H1 (cell line): ENCODE results near the gene FAM241A. TPM values are rescaled to one million over a fixed set of nuclear protein-coding genes. Genes with fewer than 3 reads are reported as not detected.

Experiments used
- CTCF ChIA-PET: fragments of 300-600 bp; sonication (Branson Sonifier 250); formaldehyde crosslinking; loops from one replicate; lab custom pipeline; 2021; ENCODE audit not compliant: partially characterized antibody; lab: Charles Lee
- POLR2A ChIA-PET: fragments of 300-600 bp; sonication (Branson Sonifier 250); formaldehyde crosslinking; loops from one replicate; lab custom pipeline; 2021; ENCODE audit warnings: inconsistent platforms; ENCODE audit not compliant: partially characterized antibody; lab: Charles Lee
- DNase-seq, 2 experiments: peaks; one replicate each; pipeline versions ENCODE4 v3.0.0 to v3.0.0-alpha.2; 2010 to 2022; ENCODE audit warnings: low spot score in 2 of 2, low read depth in 1 of 2, mixed read lengths in 1 of 2
- FAIRE-seq: peaks from 2 replicates; lab custom pipeline; 2011; peaks lifted over from hg19 to GRCh38; lab: Jason Lieb, UNC
- H2AFZ ChIP-seq: 2 replicates; pipeline ENCODE4 v1.8.1; 2012; ENCODE audit warnings: low read length, inconsistent platforms
- H2AK5ac ChIP-seq: 2 replicates; pipeline ENCODE4 v1.6.1; 2013; ENCODE audit warnings: low read depth, low read length
- H2BK120ac ChIP-seq: replicated peaks from 2 replicates; pipeline ENCODE3; 2013; ENCODE audit warnings: low read depth, low read length, inconsistent platforms
- H2BK12ac ChIP-seq: 2 replicates; pipeline ENCODE4 v1.6.1; 2013; ENCODE audit warnings: low read depth, low read length
- H2BK15ac ChIP-seq: 2 replicates; pipeline ENCODE4 v1.6.1; 2013; ENCODE audit warnings: low read length
- H2BK20ac ChIP-seq: 2 replicates; pipeline ENCODE4 v1.6.1; 2013; ENCODE audit warnings: low read length
- H2BK5ac ChIP-seq: 2 replicates; pipeline ENCODE4 v1.6.1; 2013; ENCODE audit warnings: low read depth, low read length
- H3K14ac ChIP-seq: 2 replicates; pipeline ENCODE4 v1.6.1; 2013; ENCODE audit warnings: inconsistent platforms; ENCODE audit not compliant: insufficient read length
- H3K18ac ChIP-seq: 2 replicates; pipeline ENCODE4 v1.6.1; 2013; ENCODE audit warnings: low read length; ENCODE audit errors: extremely low read depth
- H3K23ac ChIP-seq: 2 replicates; pipeline ENCODE4 v1.6.1; 2013; ENCODE audit warnings: inconsistent platforms; ENCODE audit not compliant: insufficient read length
- H3K23me2 ChIP-seq: 2 replicates; pipeline ENCODE4 v1.6.1; 2013; ENCODE audit warnings: low read depth, low read length
- H3K27ac ChIP-seq: 2 replicates; pipeline ENCODE4 v1.6.1; 2011; ENCODE audit warnings: low read depth, low read length, inconsistent platforms
- H3K27me3 ChIP-seq, 4 experiments: replicated peaks in 1 of 4; 1 replicate in 1 of 4; 2 replicates in 3 of 4; pipeline versions ENCODE4 v1.6.1 to v1.8.1; 2011 to 2013; ENCODE audit warnings: low read length in 3 of 4, mild to moderate bottlenecking in 3 of 4, inconsistent platforms in 2 of 4, mixed read lengths in 2 of 4, moderate library complexity in 1 of 4; ENCODE audit not compliant: control insufficient read depth in 3 of 4, insufficient read depth in 3 of 4; ENCODE audit errors: extremely low read depth in 1 of 4
- H3K36me3 ChIP-seq, 4 experiments: 2 replicates each; pipeline versions ENCODE4 v1.6.1 to v1.8.1; 2011 to 2013; ENCODE audit warnings: mild to moderate bottlenecking in 4 of 4, low read length in 3 of 4, moderate library complexity in 2 of 4, control low read depth in 1 of 4, inconsistent platforms in 1 of 4; ENCODE audit not compliant: insufficient read depth in 4 of 4, control insufficient read depth in 2 of 4
- H3K4ac ChIP-seq: replicated peaks from 2 replicates; pipeline ENCODE3; 2013; ENCODE audit warnings: low read length, low read depth, mixed read lengths, inconsistent platforms; ENCODE audit not compliant: insufficient read length
- H3K4me1 ChIP-seq, 4 experiments: replicated peaks in 1 of 4; 1 replicate in 1 of 4; 2 replicates in 3 of 4; pipeline versions ENCODE4 v1.6.1 to v1.8.1; 2011 to 2013; ENCODE audit warnings: low read length in 3 of 4, inconsistent platforms in 2 of 4, mixed read lengths in 1 of 4; ENCODE audit not compliant: insufficient read depth in 4 of 4, control insufficient read depth in 3 of 4
- H3K4me2 ChIP-seq, 2 experiments: 2 replicates each; pipeline versions ENCODE4 v1.6.1 to v1.8.1; 2011 to 2013; ENCODE audit warnings: low read depth in 2 of 2, low read length in 2 of 2, control low read depth in 1 of 2, inconsistent platforms in 1 of 2, mild to moderate bottlenecking in 1 of 2; ENCODE audit not compliant: insufficient read depth in 1 of 2
- H3K4me3 ChIP-seq, 4 experiments: fragments of 200-600, 300-600 bp in 1 of 4; sonication (generic), shearing (Covaris generic), sonication (Bioruptor Twin) in 1 of 4; 2 replicates each; pipeline versions ENCODE4 v1.5.1 to v1.8.1; 2011 to 2016; ENCODE audit warnings: low read length in 4 of 4, low read depth in 3 of 4, control low read depth in 2 of 4, inconsistent platforms in 2 of 4, mild to moderate bottlenecking in 2 of 4, mixed read lengths in 1 of 4, moderate library complexity in 1 of 4; ENCODE audit not compliant: insufficient read depth in 2 of 4; ENCODE audit errors: extremely low read depth in 1 of 4
- H3K56ac ChIP-seq: replicated peaks from 2 replicates; pipeline ENCODE3; 2013; ENCODE audit warnings: low read depth, mild to moderate bottlenecking, mixed read lengths, low read length, inconsistent platforms; ENCODE audit not compliant: insufficient read length
- H3K79me1 ChIP-seq: 2 replicates; pipeline ENCODE4 v1.6.1; 2013; ENCODE audit warnings: low read depth, low read length, control low read depth
- H3K79me2 ChIP-seq, 2 experiments: 2 replicates each; pipeline versions ENCODE4 v1.6.1 to v1.8.1; 2012 to 2013; ENCODE audit warnings: low read length in 2 of 2, mild to moderate bottlenecking in 2 of 2, inconsistent platforms in 1 of 2; ENCODE audit not compliant: insufficient read depth in 2 of 2, control insufficient read depth in 1 of 2
- H3K9ac ChIP-seq, 4 experiments: replicated peaks in 1 of 4; 1 replicate in 1 of 4; 2 replicates in 3 of 4; pipeline versions ENCODE4 v1.6.1 to v1.8.1; 2011 to 2013; ENCODE audit warnings: low read depth in 3 of 4, low read length in 3 of 4, control low read depth in 2 of 4, mild to moderate bottlenecking in 2 of 4, moderate library complexity in 2 of 4, inconsistent platforms in 1 of 4; ENCODE audit errors: extremely low read depth in 1 of 4
- H3K9me3 ChIP-seq, 2 experiments: 2 replicates each; pipeline versions ENCODE4 v1.6.1 to v1.8.1; 2012 to 2013; ENCODE audit warnings: mild to moderate bottlenecking in 2 of 2, moderate library complexity in 2 of 2, control low read depth in 1 of 2, inconsistent platforms in 1 of 2, low read depth in 1 of 2, low read length in 1 of 2, mixed read lengths in 1 of 2; ENCODE audit not compliant: insufficient read depth in 2 of 2
- H4K20me1 ChIP-seq, 2 experiments: replicated peaks in 1 of 2; 2 replicates each; pipeline versions ENCODE3 to v1.8.1; 2011 to 2013; ENCODE audit warnings: inconsistent platforms in 2 of 2, low read length in 2 of 2, mild to moderate bottlenecking in 1 of 2; ENCODE audit not compliant: insufficient read depth in 2 of 2, control insufficient read depth in 1 of 2
- H4K5ac ChIP-seq: 2 replicates; pipeline ENCODE4 v1.6.1; 2013; ENCODE audit warnings: low read length, low read depth, mixed read lengths, inconsistent platforms; ENCODE audit not compliant: insufficient read length
- H4K8ac ChIP-seq: 2 replicates; pipeline ENCODE4 v1.8.0; 2013; ENCODE audit warnings: mild to moderate bottlenecking, moderate library complexity, low read length, inconsistent platforms; ENCODE audit not compliant: insufficient read depth; ENCODE audit errors: extremely low read depth
- H4K91ac ChIP-seq: replicated peaks from 2 replicates; pipeline ENCODE3; 2013; ENCODE audit warnings: low read length, mixed read lengths, inconsistent platforms; ENCODE audit not compliant: insufficient read length
- BACH1 ChIP-seq: IDR thresholded peaks from 2 replicates; pipeline ENCODE4 v1.6.1; 2012; ENCODE audit warnings: low read length, improper control_type of control experiment
- BRCA1 ChIP-seq: IDR thresholded peaks from 2 replicates; pipeline ENCODE4 v1.6.1; 2012; ENCODE audit warnings: low read depth, low read length, improper control_type of control experiment
- CREB1 ChIP-seq: IDR thresholded peaks from 2 replicates; pipeline ENCODE4 v1.6.1; 2012; ENCODE audit warnings: inconsistent platforms
- GTF2F1 ChIP-seq: IDR thresholded peaks from 2 replicates; pipeline ENCODE4 v1.6.1; 2012; ENCODE audit warnings: low read depth, low read length, improper control_type of control experiment, borderline replicate concordance
- KDM5A ChIP-seq: fragments of 200-600 bp; IDR thresholded peaks from 2 replicates; pipeline ENCODE4 v1.7.1; 2012; ENCODE audit warnings: mild to moderate bottlenecking, low read length, inconsistent platforms, mixed read lengths
- POU5F1 ChIP-seq: IDR thresholded peaks from 2 replicates; pipeline ENCODE4 v1.6.1; 2011; ENCODE audit warnings: low read depth, mild to moderate bottlenecking, low read length, moderate library complexity
- RNF2 ChIP-seq: fragments of 200-900, 300-1000 bp; sonication (generic); IDR thresholded peaks from 2 replicates; pipeline ENCODE4 v1.7.1; 2016; ENCODE audit warnings: borderline replicate concordance, low read depth, mild to moderate bottlenecking, antibody characterized with exemption, low read length; ENCODE audit not compliant: poor library complexity, severe bottlenecking; ENCODE audit errors: missing control alignments
- SAP30 ChIP-seq: fragments of 300-600 bp; sonication (generic); IDR thresholded peaks from 2 replicates; pipeline ENCODE4 v1.7.1; 2012; ENCODE audit warnings: low read length, moderate library complexity, mild to moderate bottlenecking, inconsistent platforms; ENCODE audit not compliant: insufficient read depth, insufficient replicate concordance
- SP1 ChIP-seq: IDR thresholded peaks from 2 replicates; pipeline ENCODE4 v1.6.1; 2011; ENCODE audit warnings: low read depth, low read length
- TAF7 ChIP-seq: optimal IDR thresholded peaks from 2 replicates; pipeline ENCODE3; 2011; ENCODE audit warnings: low read depth, mild to moderate bottlenecking, inconsistent platforms, low read length, moderate library complexity, borderline replicate concordance
- TBP ChIP-seq: IDR thresholded peaks from 2 replicates; pipeline ENCODE4 v1.6.1; 2011; ENCODE audit warnings: low read depth, low read length, improper control_type of control experiment
- YY1 ChIP-seq: IDR thresholded peaks from 2 replicates; pipeline ENCODE4 v1.6.1; 2011; ENCODE audit warnings: low read depth, mild to moderate bottlenecking, low read length
- polyA plus RNA-seq, 7 experiments: library from polyadenylated mRNA; depleted of rRNA in 3 of 7; stranded (reverse) in 5 of 7; unstranded in 2 of 7; fragments of >200 nt in 5 of 7; fragments of 200-250 nt in 2 of 7; gene quantifications; 1 replicate in 5 of 7; 2 replicates in 1 of 7; 4 replicates in 1 of 7; pipeline versions ENCODE4 v1.2.1 to v1.2.3, GENCODE V29; 2011 to 2013; ENCODE audit warnings: missing spikeins in 2 of 7, mixed read lengths in 2 of 7
- total RNA-seq: library from RNA; stranded (reverse); fragmentation: NEBNext Ultra II Directional; extraction: Animal tissue kit (Norgen Biotek cat#: 25700); gene quantifications from 2 replicates; pipeline ENCODE4 v1.2.1, GENCODE V29; 2021
- TF ChIP-seq, protein P1 (sequence below): IDR thresholded peaks from 2 replicates; pipeline ENCODE4 v1.6.1; 2011; ENCODE audit warnings: low read length, improper control_type of control experiment
- TF ChIP-seq, protein P2 (sequence below): IDR thresholded peaks from 2 replicates; pipeline ENCODE4 v1.6.1; 2011; ENCODE audit warnings: low read depth, mild to moderate bottlenecking, low read length; ENCODE audit not compliant: insufficient read depth

Gene FAM241A
- total and polyA plus RNA-seq, 2 of the 8 experiments (the other 6 are each of a cell fraction or from before 2014, with no cell fraction given) = 0.20 to 0.73 TPM

DNA sequence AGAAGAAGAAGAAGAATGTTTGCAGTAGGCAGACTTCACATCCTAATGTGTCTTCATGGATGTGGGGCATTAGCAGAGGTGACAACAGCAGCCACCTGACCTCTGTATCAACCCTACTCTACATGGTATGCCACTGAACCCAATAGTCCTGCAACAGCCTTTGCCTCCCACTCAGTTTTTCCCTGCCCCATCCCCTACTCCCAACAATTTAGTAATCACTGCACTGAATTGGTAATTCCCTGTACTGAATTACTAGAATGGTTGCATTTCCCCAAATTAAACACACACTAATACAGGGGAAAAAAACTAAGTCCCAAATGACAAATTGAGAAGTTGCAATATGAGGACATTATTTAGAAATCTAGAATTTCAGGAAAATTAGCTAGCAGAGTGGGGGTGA lies 31.4 kb upstream of the FAM241A start:
- CTCF ChIA-PET = interaction anchor here (1.5 to 1.7 kb wide), 3 partner anchors 14 to 91 kb away, joined by 4 to 8 read pairs (median 7); no protein-coding TSS in a partner anchor
- Histone ChIP-seq H3K4me1 (no peaks in the 10 kb centered on the region), H2BK120ac (no peak overlapping the region), H3K36me3 (no peaks in the 10 kb centered on the region), H2AK5ac (no peak overlapping the region), H3K79me2 (no peaks in the 10 kb centered on the region), H2BK5ac (no peak overlapping the region), H3K14ac (no peak overlapping the region), H2AFZ (no peak overlapping the region), H3K27ac (no peak overlapping the region), H2BK12ac (no peak overlapping the region), H3K27me3 (no peaks in the 10 kb centered on the region), H3K79me1 (no peaks in the 10 kb centered on the region), H3K4ac (no peak overlapping the region), H4K5ac (no peak overlapping the region), H4K8ac (no peak overlapping the region), H3K23me2 (no peaks in the 10 kb centered on the region), H3K9me3 (no peaks in the 10 kb centered on the region), H3K18ac (no peak overlapping the region), H3K4me3 (no peak overlapping the region), H3K56ac (no peak overlapping the region), H3K9ac (no peak overlapping the region), H2BK15ac (no peak overlapping the region), H4K20me1 (no peaks in the 10 kb centered on the region), H3K4me2 (no peak overlapping the region), H4K91ac (no peak overlapping the region), H2BK20ac (no peak overlapping the region), H3K23ac (no peak overlapping the region)
- POLR2A ChIA-PET = no interaction called here
- FAIRE-seq (no peak), DNase-seq (no peak)
- TF ChIP-seq SAP30 (no peak), BRCA1 (no peak), GTF2F1 (no peak), POU5F1 (no peak), CREB1 (no peak), TAF7 (no peak), YY1 (no peak), KDM5A (no peak), SP1 (no peak), BACH1 (no peak), RNF2 (no peak), TBP (no peak)
- TF ChIP-seq, protein P1, sequence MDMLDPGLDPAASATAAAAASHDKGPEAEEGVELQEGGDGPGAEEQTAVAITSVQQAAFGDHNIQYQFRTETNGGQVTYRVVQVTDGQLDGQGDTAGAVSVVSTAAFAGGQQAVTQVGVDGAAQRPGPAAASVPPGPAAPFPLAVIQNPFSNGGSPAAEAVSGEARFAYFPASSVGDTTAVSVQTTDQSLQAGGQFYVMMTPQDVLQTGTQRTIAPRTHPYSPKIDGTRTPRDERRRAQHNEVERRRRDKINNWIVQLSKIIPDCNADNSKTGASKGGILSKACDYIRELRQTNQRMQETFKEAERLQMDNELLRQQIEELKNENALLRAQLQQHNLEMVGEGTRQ = no peak
- TF ChIP-seq, protein P2, sequence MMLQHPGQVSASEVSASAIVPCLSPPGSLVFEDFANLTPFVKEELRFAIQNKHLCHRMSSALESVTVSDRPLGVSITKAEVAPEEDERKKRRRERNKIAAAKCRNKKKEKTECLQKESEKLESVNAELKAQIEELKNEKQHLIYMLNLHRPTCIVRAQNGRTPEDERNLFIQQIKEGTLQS = no peak
